HG03520 (cell line): ENCODE measurements around the gene IQCH.
"Not testable (repeated sequence)": the region's sequence is repeated elsewhere in the genome, so short reads cannot be mapped to it uniquely, and the experiment has no call there.

ENCODE experiments used
- ATAC-seq: cut with Tn5 transposase; IDR thresholded peaks from one replicate; pipeline ENCODE4 v1.9.1; 2021; ENCODE audit warnings: mild to moderate bottlenecking, moderate library complexity; ENCODE audit not compliant: unreplicated experiment

The IQCH gene

GRCh38 chr15:67244971-67245478, 9.6 kb upstream of the IQCH start:
- no peak for ATAC-seq

GRCh38 chr15:67246606-67247005, 8.0 kb upstream of the IQCH start:
- not testable (repeated sequence) for ATAC-seq

GRCh38 chr15:67248011-67248505, 6.5 kb upstream of the IQCH start:
- ATAC-seq: no peak

- no peak for ATAC-seq
Measured at GRCh38 chr15:67249830-67250229, 4.8 kb upstream of the IQCH start.

- ATAC-seq: no peak
Measured at GRCh38 chr15:67251318-67251717, 3.3 kb upstream of the IQCH start.

GRCh38 chr15:67253101-67253500, 1.5 kb upstream of the IQCH start:
- no peak for ATAC-seq

- ATAC-seq: no peak
Measured at GRCh38 chr15:67253549-67254237, 893 bp upstream of the IQCH start.

GRCh38 chr15:67256051-67256450, 1.5 kb downstream of the IQCH start:
- no peak for ATAC-seq

GRCh38 chr15:67258412-67258811, 3.8 kb downstream of the IQCH start:
- ATAC-seq: not testable (repeated sequence)

- no peak for ATAC-seq
Measured at GRCh38 chr15:67259379-67259778, 4.8 kb downstream of the IQCH start.

GRCh38 chr15:67259806-67260205, 5.2 kb downstream of the IQCH start:
- ATAC-seq: no peak

- no peak for ATAC-seq
Measured at GRCh38 chr15:67266870-67267269, 12.3 kb downstream of the IQCH start.

- no peak for ATAC-seq
Measured at GRCh38 chr15:67267440-67267839, 12.9 kb downstream of the IQCH start.

- ATAC-seq: no peak
Measured at GRCh38 chr15:67267951-67268941, 13.7 kb downstream of the IQCH start.

- ATAC-seq: no peak
Measured at GRCh38 chr15:67274236-67274635, 19.6 kb downstream of the IQCH start.

GRCh38 chr15:67276666-67277065, 22.1 kb downstream of the IQCH start:
- ATAC-seq: no peak

- ATAC-seq: no peak
Measured at GRCh38 chr15:67280217-67280616, 25.6 kb downstream of the IQCH start.

GRCh38 chr15:67281714-67282113, 27.1 kb downstream of the IQCH start:
- no peak for ATAC-seq

- not testable (repeated sequence) for ATAC-seq
Measured at GRCh38 chr15:67285625-67286024, 31.0 kb downstream of the IQCH start.

- not testable (repeated sequence) for ATAC-seq
Measured at GRCh38 chr15:67286400-67286799, 31.8 kb downstream of the IQCH start.

GRCh38 chr15:67290319-67290718, 35.7 kb downstream of the IQCH start:
- no peak for ATAC-seq

- no peak for ATAC-seq
Measured at GRCh38 chr15:67296188-67296587, 41.6 kb downstream of the IQCH start.
